Ureter (tissue), 1 donor: ENCODE measurements around the gene FOLR2. TPM values are rescaled to one million over a fixed set of nuclear protein-coding genes. Genes with fewer than 3 reads are reported as not detected.
A peak's percentile ranks its signal among the peaks of the same experiment; 100 is the strongest.
"Not testable (repeated sequence)": the region's sequence is repeated elsewhere in the genome, so short reads cannot be mapped to it uniquely, and the experiment has no call there.

Source experiments
- DNase-seq: peaks from one replicate; pipeline ENCODE4 v3.0.0-alpha.2; 2020; ENCODE audit warnings: low spot score
- total RNA-seq: library from RNA; stranded (reverse); gene quantifications from one replicate; pipeline ENCODE4 v1.2.4, GENCODE V29; 2023
- donor health status: DM: yes; HTN: yes; CAD: no.

Gene FOLR2
- total RNA-seq, 1 donor from 2014 or later = 4.5 TPM

- DNase-seq = not testable (repeated sequence)
Observed at GRCh38 chr11:72206794-72207193, 9.8 kb upstream of the FOLR2 start.

GRCh38 chr11:72208281-72208680 is 8.3 kb upstream of the FOLR2 start:
- no peak for DNase-seq

GRCh38 chr11:72209101-72209500 is 7.5 kb upstream of the FOLR2 start:
- DNase-seq = peak; percentile 23

- DNase-seq = peak; percentile 22
Observed at GRCh38 chr11:72217841-72218240, 1.2 kb downstream of the FOLR2 start.

GRCh38 chr11:72218251-72218745 is 1.7 kb downstream of the FOLR2 start:
- peak; percentile 36 for DNase-seq

GRCh38 chr11:72220696-72221363 is 4.2 kb downstream of the FOLR2 start:
- DNase-seq = peak; percentile 39

- peak; percentile 48 for DNase-seq
Observed at GRCh38 chr11:72221386-72222075, 4.9 kb downstream of the FOLR2 start.

GRCh38 chr11:72222106-72222891 is 5.7 kb downstream of the FOLR2 start:
- DNase-seq = peak; percentile 39

GRCh38 chr11:72222907-72223614 is 6.5 kb downstream of the FOLR2 start:
- DNase-seq = peak; percentile 95

GRCh38 chr11:72223615-72224563 is 7.3 kb downstream of the FOLR2 start:
- DNase-seq = peak; percentile 78

- peak; percentile 66 for DNase-seq
Observed at GRCh38 chr11:72224564-72225410, 8.2 kb downstream of the FOLR2 start, which contains the start of gene INPPL1. Gene INPPL1 (plus strand): TSS chr11:72224767. CDS start chr11:72224985, 218 bp downstream.

- no peak for DNase-seq
Observed at GRCh38 chr11:72225411-72225951, 8.9 kb downstream of the FOLR2 start.

GRCh38 chr11:72226701-72227100 is 10.1 kb downstream of the FOLR2 start:
- DNase-seq = peak; percentile 33

GRCh38 chr11:72227316-72228228 is 11.0 kb downstream of the FOLR2 start:
- peak; percentile 40 for DNase-seq

- peak; percentile 40 for DNase-seq
Observed at GRCh38 chr11:72228229-72228843, 11.7 kb downstream of the FOLR2 start.

- DNase-seq = peak; percentile 31
Observed at GRCh38 chr11:72228844-72229231, 12.2 kb downstream of the FOLR2 start.

- DNase-seq = peak; percentile 38
Observed at GRCh38 chr11:72229336-72229924, 12.8 kb downstream of the FOLR2 start.
